ENCODE data around the gene ST6GALNAC1.
"Not testable (repeated sequence)": the region's sequence is repeated elsewhere in the genome, so short reads cannot be mapped to it uniquely, and the experiment has no call there.

The ST6GALNAC1 gene

GRCh38 chr17:76623271-76624146 is 20.0 kb downstream of the ST6GALNAC1 start:
- TF ChIP-seq ZFX (IDR thresholded peaks at IDR 0.05; ENCODE audit: borderline replicate concordance) (no peak), CTCF (IDR thresholded peaks at IDR 0.05) (peak; percentile 98)

GRCh38 chr17:76617838-76618237 is 25.7 kb downstream of the ST6GALNAC1 start:
- TF ChIP-seq ZFX (IDR thresholded peaks at IDR 0.05; ENCODE audit: borderline replicate concordance) (no peak), CTCF (IDR thresholded peaks at IDR 0.05) (no peak)
- H3K27ac ChIP-seq, result no peak overlapping the region

More at GRCh38 chr17:76623271-76624146, 20.0 kb downstream of the ST6GALNAC1 start:
- H3K27ac ChIP-seq, result no peak overlapping the region

GRCh38 chr17:76614912-76615617 is 28.5 kb downstream of the ST6GALNAC1 start:
- TF ChIP-seq ZFX (IDR thresholded peaks at IDR 0.05; ENCODE audit: borderline replicate concordance) (no peak), CTCF (IDR thresholded peaks at IDR 0.05) (no peak)
- H3K27ac ChIP-seq, result no peak overlapping the region

- H3K27ac ChIP-seq, result not testable (repeated sequence)
Measured at GRCh38 chr17:76614064-76614759, 29.3 kb downstream of the ST6GALNAC1 start.

- no peak for TF ChIP-seq ZFX (IDR thresholded peaks at IDR 0.05; ENCODE audit: borderline replicate concordance)
- no peak for TF ChIP-seq CTCF (IDR thresholded peaks at IDR 0.05)
- no peak overlapping the region for H3K27ac ChIP-seq
Measured at GRCh38 chr17:76612977-76613851, 30.3 kb downstream of the ST6GALNAC1 start.

- H3K27ac ChIP-seq, result no peak overlapping the region
- no peak for TF ChIP-seq CTCF (IDR thresholded peaks at IDR 0.05)
- no peak for TF ChIP-seq ZFX (IDR thresholded peaks at IDR 0.05; ENCODE audit: borderline replicate concordance)
Measured at GRCh38 chr17:76612465-76612864, 31.1 kb downstream of the ST6GALNAC1 start.

- TF ChIP-seq CTCF (IDR thresholded peaks at IDR 0.05) (no peak), ZFX (IDR thresholded peaks at IDR 0.05; ENCODE audit: borderline replicate concordance) (no peak)
- H3K27ac ChIP-seq, result no peak overlapping the region
Measured at GRCh38 chr17:76611758-76612157, 31.8 kb downstream of the ST6GALNAC1 start.

- not testable (repeated sequence) for H3K27ac ChIP-seq
Measured at GRCh38 chr17:76611080-76611749, 32.3 kb downstream of the ST6GALNAC1 start.

GRCh38 chr17:76606685-76607084 is 36.9 kb downstream of the ST6GALNAC1 start:
- not testable (repeated sequence) for H3K27ac ChIP-seq
